Stimulated activated CD4-positive, alpha-beta T cell treated with anti-CD3 and anti-CD28 coated beads, Interleukin-4, amount 100 ng/mL, for 24 hours (primary cell): Measurements from ENCODE around the gene USE1.
A peak's percentile ranks its signal among the peaks of the same experiment; 100 is the strongest.

Source experiments
- DNase-seq: peaks from one replicate; pipeline ENCODE4 v3.0.0-alpha.2; 2020

Gene USE1

GRCh38 chr19:17259118-17259780, 44.1 kb downstream of the USE1 start:
- DNase-seq: no peak

DNA sequence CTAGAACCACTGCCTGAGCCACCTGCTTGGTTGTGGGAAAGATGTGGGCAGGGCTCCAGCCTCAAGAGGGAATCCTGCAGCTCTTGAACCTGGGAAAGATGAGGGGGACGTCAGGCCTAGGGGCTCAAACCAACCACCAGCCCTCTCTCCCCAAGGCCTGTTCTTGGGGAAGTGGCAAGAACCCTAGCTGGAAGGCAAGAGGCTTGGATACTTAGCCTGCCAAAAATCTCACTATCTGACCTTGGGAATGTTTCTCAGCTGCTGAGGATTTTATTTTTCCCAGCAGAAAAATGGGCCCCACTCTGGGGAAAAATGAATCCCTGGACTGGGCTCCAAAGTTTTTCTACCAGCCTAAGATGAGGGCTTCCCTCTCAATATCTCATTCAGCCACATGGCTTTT, 44.8 kb downstream of the USE1 start:
- no peak for DNase-seq

DNA sequence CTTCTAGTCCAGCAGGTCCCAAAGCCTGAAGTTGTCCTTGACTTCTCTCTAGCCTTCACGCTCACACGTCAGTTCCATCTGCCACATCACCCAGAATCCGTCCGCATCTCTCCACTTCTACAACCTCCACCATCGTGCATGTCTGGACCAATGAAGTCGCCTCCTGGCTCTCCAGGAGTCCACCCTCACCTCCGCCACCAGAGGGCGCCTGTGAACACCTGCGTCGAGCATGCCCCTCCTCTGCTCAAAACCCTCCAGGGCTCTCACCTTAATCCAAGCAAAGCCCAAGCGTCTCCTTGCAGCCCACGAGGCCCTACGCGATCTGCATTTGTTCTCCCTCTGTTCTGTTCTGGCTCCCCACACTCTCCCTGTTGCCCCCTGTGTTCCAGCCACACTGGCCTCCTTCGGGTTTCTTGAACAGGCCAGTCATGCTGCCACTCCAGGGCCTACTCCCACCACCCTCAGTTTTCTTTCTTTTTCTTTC, 45.7 kb downstream of the USE1 start:
- peak; percentile 93 for DNase-seq

- no peak for DNase-seq
Measured at GRCh38 chr19:17262557-17262956, 47.4 kb downstream of the USE1 start.

DNA sequence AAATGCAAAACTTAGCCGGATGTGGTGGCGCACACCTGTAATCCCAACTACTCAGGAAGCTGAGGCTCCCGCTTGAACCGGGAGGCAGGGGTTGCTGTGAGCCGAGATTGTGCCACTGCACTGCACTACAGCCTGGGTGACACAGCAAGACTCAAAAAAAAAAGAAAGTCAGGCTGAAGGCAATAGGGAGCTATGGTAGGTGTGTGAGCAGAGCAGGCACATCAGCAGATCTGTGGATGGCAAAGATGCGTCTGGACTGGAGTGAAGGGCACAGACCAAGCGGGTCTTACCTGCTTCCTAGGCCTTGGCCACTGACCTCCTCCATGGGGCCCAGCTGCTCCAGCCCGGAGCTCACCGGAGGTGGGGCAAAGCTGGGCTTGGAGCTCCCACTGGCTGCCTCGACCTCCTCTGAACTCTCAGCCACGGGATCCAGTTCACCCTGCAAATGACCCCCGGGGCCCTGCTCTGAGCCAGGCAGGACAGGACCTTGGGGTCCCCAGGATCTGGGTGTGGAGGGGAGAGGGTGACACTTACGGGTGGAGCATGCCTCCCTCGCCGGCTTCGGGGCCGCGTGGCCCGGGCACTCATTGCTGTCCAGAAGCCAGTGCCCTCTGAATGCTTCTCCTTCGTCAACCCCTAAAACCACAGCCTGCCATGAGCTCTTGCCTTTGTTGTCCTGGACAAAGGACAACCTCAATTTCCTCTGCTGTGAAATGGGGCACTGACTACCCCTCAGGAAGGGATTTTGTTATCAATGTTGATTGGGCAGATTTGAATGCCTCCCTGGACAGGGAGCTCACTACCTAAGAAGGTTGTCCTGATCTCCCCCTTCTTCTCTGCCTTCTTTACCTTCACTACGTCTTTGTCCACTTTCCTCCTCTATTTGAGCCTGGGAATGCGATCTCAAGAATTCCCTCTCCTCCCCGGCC, 48.8 kb downstream of the USE1 start:
- DNase-seq: no peak

- DNase-seq: no peak
Measured at GRCh38 chr19:17264641-17264979, 49.5 kb downstream of the USE1 start, which contains the start of gene USHBP1. Gene USHBP1, minus strand, starts transcription at chr19:17264745. Its CDS starts 446 bp downstream, at chr19:17264299.

DNA sequence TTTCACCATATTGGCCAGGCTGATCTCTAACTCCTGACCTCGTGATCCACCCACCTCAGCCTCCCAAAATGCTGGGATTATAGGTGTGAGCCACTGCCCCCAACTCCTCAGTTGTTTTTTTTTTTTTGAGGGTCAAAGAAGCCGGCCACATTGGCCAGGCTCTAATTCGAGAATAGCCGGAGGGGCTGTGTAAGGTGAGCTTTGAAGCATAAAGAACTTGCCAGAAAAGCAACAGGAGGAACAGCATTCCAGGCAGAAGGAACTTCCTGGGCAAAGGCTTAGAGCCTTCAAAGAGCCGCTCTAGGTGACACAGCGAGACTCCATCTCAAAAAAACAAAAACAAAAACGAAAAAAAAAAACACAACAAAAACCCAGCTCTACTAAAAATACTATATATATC, 50.9 kb downstream of the USE1 start:
- no peak for DNase-seq

- DNase-seq: no peak
Measured at GRCh38 chr19:17266589-17266974, 51.4 kb downstream of the USE1 start.

- DNase-seq: peak; percentile 97
Measured at GRCh38 chr19:17266975-17267788, 52.0 kb downstream of the USE1 start, which contains the start of gene BABAM1. Gene BABAM1, plus strand, starts transcription at chr19:17267443. Its CDS starts 1,364 bp downstream, at chr19:17268807.

DNA sequence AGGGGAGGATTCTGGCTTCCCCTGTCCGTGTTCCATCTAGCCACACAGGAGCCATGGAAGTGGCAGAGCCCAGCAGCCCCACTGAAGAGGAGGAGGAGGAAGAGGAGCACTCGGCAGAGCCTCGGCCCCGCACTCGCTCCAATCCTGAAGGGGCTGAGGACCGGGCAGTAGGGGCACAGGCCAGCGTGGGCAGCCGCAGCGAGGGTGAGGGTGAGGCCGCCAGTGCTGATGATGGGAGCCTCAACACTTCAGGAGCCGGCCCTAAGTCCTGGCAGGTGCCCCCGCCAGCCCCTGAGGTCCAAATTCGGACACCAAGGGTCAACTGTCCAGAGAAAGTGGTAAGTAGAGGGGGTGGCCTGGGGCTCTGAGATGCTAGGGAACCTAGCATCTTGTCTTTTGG, 53.6 kb downstream of the USE1 start:
- DNase-seq: no peak
